Hepatocyte (in vitro differentiated cells): Measurements from ENCODE around the gene TBC1D17. TPM values are rescaled to one million over a fixed set of nuclear protein-coding genes. Genes with fewer than 3 reads are reported as not detected.

ENCODE experiments used
- DNase-seq: peaks from one replicate; pipeline ENCODE4 v3.0.0-alpha.2; 2016; ENCODE audit warnings: low spot score
- H2AFZ ChIP-seq: fragments of 200-600 bp; sonication (generic); 2 replicates; pipeline ENCODE4 v1.6.0; 2016; ENCODE audit warnings: antibody characterized with exemption, mild to moderate bottlenecking
- H3K27ac ChIP-seq: fragments of 200-600 bp; sonication (generic); 2 replicates; pipeline ENCODE4 v1.5.1; 2016; ENCODE audit warnings: mild to moderate bottlenecking
- H3K27me3 ChIP-seq: fragments of 200-600 bp; sonication (generic); 2 replicates; pipeline ENCODE4 v1.6.1; 2016
- H3K36me3 ChIP-seq: fragments of 200-600 bp; sonication (generic); replicated peaks from 2 replicates; pipeline ENCODE4 v1.5.1; 2016; ENCODE audit warnings: low read depth; ENCODE audit not compliant: insufficient read depth
- H3K4me1 ChIP-seq: fragments of 200-600 bp; sonication (generic); 2 replicates; pipeline ENCODE4 v1.5.1; 2016; ENCODE audit warnings: mild to moderate bottlenecking, moderate library complexity; ENCODE audit not compliant: insufficient read depth
- H3K4me2 ChIP-seq: fragments of 200-600 bp; sonication (generic); 2 replicates; pipeline ENCODE4 v1.6.0; 2016
- H3K4me3 ChIP-seq: fragments of 200-600 bp; sonication (generic); 2 replicates; pipeline ENCODE4 v1.5.1; 2016; ENCODE audit warnings: mild to moderate bottlenecking
- H3K79me2 ChIP-seq: fragments of 200-600 bp; sonication (generic); 2 replicates; pipeline ENCODE4 v1.6.0; 2017; ENCODE audit warnings: mild to moderate bottlenecking
- H3K9me2 ChIP-seq: fragments of 200-600 bp; sonication (generic); replicated peaks from 2 replicates; pipeline ENCODE4 v1.6.0; 2017; ENCODE audit warnings: mild to moderate bottlenecking; ENCODE audit not compliant: insufficient read depth
- H3K9me3 ChIP-seq: fragments of 200-600 bp; sonication (generic); 2 replicates; pipeline ENCODE4 v1.5.1; 2016; ENCODE audit warnings: low read depth, mild to moderate bottlenecking
- H4K20me1 ChIP-seq: fragments of 200-600 bp; sonication (generic); 2 replicates; pipeline ENCODE4 v1.6.0; 2016; ENCODE audit warnings: mild to moderate bottlenecking; ENCODE audit not compliant: insufficient read depth, poor library complexity, severe bottlenecking
- EZH2 ChIP-seq: fragments of 200-600 bp; sonication (generic); IDR thresholded peaks from 2 replicates; pipeline ENCODE4 v1.6.1; 2016; ENCODE audit warnings: antibody characterized with exemption, mild to moderate bottlenecking, borderline replicate concordance
- EZH2phosphoT487 ChIP-seq: fragments of 200-600 bp; sonication (generic); IDR thresholded peaks from one replicate; pipeline ENCODE4 v1.6.1; 2018; ENCODE audit warnings: antibody characterized with exemption, mild to moderate bottlenecking, low read depth, moderate library complexity; ENCODE audit not compliant: unreplicated experiment, severe bottlenecking
- WGBS: methylation state at CpG from one replicate; pipeline ENCODE4 v1.1.6; 2016; ENCODE audit warnings: low lambda C conversion rate; ENCODE audit errors: missing lambda C conversion rate; 5-methylcytosine and 5-hydroxymethylcytosine counted together
- polyA plus RNA-seq: library from polyadenylated mRNA; unstranded; fragments of >200 nt; fragmentation: Nextera tagmentation; extraction: Ambion mirVana; gene quantifications from 2 replicates; pipeline ENCODE4 v1.2.1, GENCODE V29; 2016
- total RNA-seq: library from RNA; depleted of rRNA; stranded (reverse); fragments of >200 nt; gene quantifications from 2 replicates; pipeline ENCODE4 v1.2.3, GENCODE V29; 2014
- TF ChIP-seq, protein P1 (sequence below): fragments of 200-600 bp; sonication (generic); IDR thresholded peaks from 2 replicates; pipeline ENCODE4 v1.5.1; 2016; ENCODE audit warnings: antibody characterized with exemption, mild to moderate bottlenecking; ENCODE audit not compliant: poor library complexity

The TBC1D17 gene
- total and polyA plus RNA-seq, 2 experiments from 2014 or later: 10.7 to 55.1 TPM

DNA sequence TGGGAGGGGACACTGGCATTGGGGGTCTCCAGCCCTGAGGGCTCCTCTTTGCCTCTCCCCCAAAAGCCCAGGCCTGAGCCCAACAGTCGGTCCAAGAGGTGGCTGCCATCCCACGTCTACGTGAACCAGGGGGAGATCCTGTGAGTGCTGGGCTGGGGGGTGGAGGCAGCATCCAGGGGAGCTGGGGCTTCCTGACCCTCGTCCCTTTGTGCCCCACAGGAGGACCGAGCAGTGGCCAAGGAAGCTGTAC lies 19.7 kb upstream of the TBC1D17 start:
- 97% methylated on average over 4 of the region's 5 CpGs for WGBS
- H3K27me3 ChIP-seq: no peaks in the 10 kb centered on the region
- no peak overlapping the region for H2AFZ ChIP-seq
- peaks cover 9% of the 10 kb centered on the region for H3K4me1 ChIP-seq
- TF ChIP-seq EZH2phosphoT487: no peak
- TF ChIP-seq, protein P1, sequence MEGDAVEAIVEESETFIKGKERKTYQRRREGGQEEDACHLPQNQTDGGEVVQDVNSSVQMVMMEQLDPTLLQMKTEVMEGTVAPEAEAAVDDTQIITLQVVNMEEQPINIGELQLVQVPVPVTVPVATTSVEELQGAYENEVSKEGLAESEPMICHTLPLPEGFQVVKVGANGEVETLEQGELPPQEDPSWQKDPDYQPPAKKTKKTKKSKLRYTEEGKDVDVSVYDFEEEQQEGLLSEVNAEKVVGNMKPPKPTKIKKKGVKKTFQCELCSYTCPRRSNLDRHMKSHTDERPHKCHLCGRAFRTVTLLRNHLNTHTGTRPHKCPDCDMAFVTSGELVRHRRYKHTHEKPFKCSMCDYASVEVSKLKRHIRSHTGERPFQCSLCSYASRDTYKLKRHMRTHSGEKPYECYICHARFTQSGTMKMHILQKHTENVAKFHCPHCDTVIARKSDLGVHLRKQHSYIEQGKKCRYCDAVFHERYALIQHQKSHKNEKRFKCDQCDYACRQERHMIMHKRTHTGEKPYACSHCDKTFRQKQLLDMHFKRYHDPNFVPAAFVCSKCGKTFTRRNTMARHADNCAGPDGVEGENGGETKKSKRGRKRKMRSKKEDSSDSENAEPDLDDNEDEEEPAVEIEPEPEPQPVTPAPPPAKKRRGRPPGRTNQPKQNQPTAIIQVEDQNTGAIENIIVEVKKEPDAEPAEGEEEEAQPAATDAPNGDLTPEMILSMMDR: no peak
- TF ChIP-seq EZH2: no peak
- no peak overlapping the region for H3K27ac ChIP-seq
- peaks cover 5% of the 10 kb centered on the region for H3K36me3 ChIP-seq
- no peaks in the 10 kb centered on the region for H3K9me3 ChIP-seq
- H4K20me1 ChIP-seq: peaks cover 57% of the 10 kb centered on the region
- no peaks in the 10 kb centered on the region for H3K9me2 ChIP-seq
- no peak for DNase-seq
- H3K4me3 ChIP-seq: no peak overlapping the region
- H3K79me2 ChIP-seq: peaks cover 37% of the 10 kb centered on the region
- H3K4me2 ChIP-seq: no peak overlapping the region

DNA sequence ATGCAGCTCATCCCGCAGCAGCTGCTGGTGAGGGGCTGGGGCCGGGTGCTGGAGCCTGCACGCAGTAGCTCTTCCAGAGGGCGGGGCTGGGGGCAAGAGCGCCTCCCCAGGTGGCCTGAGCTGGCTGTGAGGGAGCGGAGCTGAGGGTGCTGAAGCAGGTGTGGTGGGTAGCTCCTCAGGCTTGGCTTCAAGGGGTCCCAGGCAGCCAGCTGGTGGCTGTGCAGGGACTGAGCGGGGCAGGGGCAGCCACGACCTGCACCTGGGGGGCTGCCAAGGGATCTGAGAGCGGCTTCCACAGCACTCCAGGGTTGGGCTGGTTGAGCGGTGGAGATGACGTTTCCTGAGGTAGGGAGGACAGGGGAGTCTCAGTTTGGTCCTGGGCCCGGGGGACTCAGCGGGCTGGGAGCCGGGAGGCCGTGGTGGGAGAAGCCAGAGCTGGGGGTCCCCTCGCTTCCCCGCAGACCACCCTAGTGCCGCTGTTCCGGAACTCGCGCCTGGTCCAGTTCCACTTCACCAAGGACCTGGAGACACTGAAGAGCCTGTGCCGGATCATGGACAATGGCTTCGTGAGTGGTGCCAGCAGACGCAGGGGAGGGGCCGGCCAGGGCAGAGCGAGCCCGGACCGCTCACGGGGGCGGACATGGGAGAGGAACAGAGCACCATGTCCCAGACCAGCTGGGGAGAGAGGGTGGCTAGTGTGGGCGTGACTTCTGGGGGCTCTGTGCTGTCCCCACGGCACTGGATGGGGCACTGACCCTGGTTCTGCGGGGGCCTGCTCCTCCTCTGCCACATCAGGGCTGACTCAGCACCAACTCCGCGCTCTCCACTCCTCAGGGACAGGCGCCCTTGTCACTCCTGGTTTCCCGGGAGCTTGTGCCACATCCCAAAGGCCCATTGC lies 19.2 kb upstream of the TBC1D17 start:
- Histone ChIP-seq H3K4me2 (no peak overlapping the region), H3K79me2 (peaks cover 31% of the 10 kb centered on the region), H3K9me3 (no peaks in the 10 kb centered on the region), H3K4me1 (peaks cover 5% of the 10 kb centered on the region), H3K4me3 (no peak overlapping the region), H3K27ac (no peak overlapping the region), H2AFZ (no peak overlapping the region), H3K27me3 (no peaks in the 10 kb centered on the region), H3K36me3 (peaks cover 5% of the 10 kb centered on the region), H3K9me2 (no peaks in the 10 kb centered on the region), H4K20me1 (peaks cover 51% of the 10 kb centered on the region)
- DNase-seq: no peak
- TF ChIP-seq EZH2phosphoT487: no peak
- TF ChIP-seq, protein P1: no peak
- TF ChIP-seq EZH2: no peak
- WGBS: 91% methylated on average over 33 of the region's 37 CpGs

DNA sequence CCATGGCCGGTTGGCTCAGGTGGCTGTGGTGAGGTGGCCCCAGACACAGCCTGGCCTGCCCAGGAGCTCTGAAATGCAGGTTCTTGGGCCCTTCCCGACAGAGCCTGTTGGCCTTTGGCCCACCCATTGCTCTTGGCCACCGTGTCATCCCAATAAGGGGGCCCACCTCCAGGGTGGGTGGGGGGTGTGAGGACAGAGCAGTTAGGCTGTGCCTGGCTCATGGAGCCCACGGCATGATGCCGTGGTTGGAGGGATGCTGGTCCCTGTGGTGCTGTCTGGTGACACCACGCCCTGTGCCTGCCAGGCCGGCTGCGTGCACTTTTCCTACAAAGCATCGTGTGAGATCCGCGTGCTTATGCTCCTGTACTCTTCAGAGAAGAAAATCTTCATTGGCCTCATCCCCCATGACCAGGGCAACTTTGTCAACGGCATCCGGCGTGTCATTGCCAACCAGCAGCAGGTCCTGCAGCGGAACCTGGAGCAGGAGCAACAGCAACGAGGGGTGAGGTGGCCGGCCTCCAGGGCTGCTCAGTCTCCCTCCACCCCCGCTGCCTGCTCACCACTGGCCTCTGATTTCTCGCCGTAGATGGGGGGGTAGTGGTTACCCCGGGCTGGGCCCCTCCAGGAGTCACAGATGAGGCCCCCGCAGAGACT lies 17.7 kb upstream of the TBC1D17 start:
- Histone ChIP-seq H2AFZ (no peak overlapping the region), H3K4me1 (peaks cover 5% of the 10 kb centered on the region), H3K27me3 (no peaks in the 10 kb centered on the region), H3K9me2 (no peaks in the 10 kb centered on the region), H3K27ac (no peak overlapping the region), H3K36me3 (peaks cover 5% of the 10 kb centered on the region), H3K4me3 (no peak overlapping the region), H3K4me2 (no peak overlapping the region), H4K20me1 (peaks cover 40% of the 10 kb centered on the region), H3K9me3 (no peaks in the 10 kb centered on the region), H3K79me2 (peaks cover 28% of the 10 kb centered on the region)
- DNase-seq: no peak
- TF ChIP-seq EZH2 (no peak), EZH2phosphoT487 (no peak)
- TF ChIP-seq, protein P1: no peak
- WGBS: 89% methylated on average over 22 of the region's 22 CpGs
